Left forelimb (tissue), 1 donor: ENCODE results near the gene TPRG1L.
A peak's percentile ranks its signal among the peaks of the same experiment; 100 is the strongest.
"Not testable (repeated sequence)": the region's sequence is repeated elsewhere in the genome, so short reads cannot be mapped to it uniquely, and the experiment has no call there.

Experiments used
- DNase-seq: peaks from one replicate; pipeline ENCODE4 v3.0.0-alpha.2; 2018; ENCODE audit warnings: low spot score

The TPRG1L gene

DNA sequence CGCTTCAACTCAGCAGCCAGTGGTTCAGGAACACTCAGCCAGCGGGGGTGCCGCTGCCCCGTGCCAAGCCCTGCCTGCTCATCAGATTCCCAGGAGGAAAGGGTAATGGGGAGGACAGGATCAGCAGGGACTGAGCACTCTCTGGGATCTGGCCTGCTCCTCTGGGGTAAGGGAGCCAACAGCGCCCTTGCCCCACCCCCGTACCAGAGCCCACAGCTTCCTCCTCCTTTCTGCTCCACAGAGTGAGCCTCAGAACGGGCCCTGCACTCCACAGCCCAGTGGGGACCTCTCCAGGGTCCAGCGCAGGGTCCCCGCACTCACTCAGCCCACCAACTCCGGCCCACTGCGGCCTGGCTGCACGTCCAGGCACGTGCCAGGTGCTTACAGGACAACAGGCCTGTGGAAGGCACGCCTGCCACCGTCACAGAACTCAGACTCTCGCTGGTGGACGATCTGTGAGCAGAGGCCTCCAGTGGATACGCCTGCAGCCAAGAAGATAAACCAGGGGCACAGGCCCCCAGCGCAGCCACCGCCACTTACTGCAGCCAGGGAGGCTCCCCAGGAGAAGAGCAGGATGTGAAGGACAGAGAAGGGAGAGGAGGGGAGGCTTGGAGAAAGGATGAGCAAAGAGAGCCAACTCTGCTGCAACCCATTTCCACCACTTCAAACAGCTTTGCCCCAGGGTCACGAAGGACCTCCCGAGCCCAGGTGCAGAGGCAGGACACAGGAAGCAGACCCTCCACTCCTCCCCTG lies 15.6 kb upstream of the TPRG1L start:
- no peak for DNase-seq

DNA sequence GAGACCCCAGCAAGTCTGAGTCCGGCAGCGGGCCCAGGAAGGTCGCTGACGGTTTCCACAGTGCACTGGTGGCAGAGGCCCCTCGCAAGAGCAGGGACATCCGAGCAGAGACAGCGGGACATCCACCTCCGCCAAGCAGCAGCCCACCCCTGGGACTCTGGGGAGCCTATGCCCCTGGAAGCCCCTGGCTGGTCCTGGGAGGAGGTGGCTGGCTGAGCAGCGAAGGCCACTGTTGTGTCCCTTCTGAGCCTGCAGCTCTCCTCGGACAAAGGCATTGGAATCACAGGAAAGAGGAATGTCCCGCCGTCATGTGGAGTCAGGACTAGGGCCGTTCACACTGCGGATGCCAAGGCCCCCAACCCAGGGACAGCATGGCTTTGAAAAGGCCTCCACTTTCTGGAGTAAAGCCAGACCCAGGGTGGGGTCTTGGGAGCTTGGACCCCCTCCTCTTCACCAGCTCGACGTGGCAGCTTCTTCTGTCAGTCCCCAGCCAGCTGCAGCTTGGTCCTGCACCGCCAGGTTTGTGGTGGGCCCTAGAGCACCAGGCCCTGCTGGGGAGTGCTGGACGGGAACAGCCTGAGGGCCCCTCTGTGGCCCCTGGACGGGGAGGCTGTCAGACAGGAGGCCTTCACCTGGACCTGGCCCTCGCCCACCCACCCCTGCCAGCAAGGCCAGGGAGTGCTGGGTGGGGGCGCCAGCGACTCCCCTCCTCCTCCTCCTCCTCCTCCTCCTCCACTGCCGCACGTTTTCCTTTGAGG lies 14.9 kb upstream of the TPRG1L start:
- no peak for DNase-seq

DNA sequence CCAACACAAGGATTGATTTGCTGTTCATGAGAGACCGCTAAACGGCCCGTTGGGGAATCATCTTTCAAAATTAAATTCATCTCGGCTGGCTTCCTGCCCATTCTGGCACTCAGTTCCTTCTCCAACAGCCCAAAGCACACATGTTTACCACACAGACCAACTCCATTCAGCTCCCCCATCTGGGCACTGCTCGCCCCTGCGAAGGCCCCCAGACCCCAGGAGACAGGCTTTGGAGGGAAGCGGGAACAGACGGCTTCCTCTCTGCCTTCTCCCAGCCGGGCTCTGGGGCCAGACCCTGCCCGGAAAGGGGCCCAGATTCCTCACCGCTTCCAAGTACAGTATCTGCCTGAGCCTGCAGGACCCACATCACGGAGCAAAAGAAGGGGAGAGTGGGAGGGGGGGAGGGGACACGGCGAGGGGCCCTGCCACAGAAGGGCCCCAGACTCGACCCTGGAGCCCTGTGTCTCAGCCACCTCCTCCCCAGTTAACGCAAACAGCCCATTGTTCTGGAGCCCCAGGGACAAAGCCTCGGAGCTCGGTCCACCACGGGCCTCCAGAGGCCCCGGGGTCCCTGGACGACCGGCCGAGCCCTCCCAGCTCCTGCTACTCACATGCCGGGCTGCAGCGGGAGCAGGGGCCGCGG lies 14.2 kb upstream of the TPRG1L start:
- no peak for DNase-seq

DNA sequence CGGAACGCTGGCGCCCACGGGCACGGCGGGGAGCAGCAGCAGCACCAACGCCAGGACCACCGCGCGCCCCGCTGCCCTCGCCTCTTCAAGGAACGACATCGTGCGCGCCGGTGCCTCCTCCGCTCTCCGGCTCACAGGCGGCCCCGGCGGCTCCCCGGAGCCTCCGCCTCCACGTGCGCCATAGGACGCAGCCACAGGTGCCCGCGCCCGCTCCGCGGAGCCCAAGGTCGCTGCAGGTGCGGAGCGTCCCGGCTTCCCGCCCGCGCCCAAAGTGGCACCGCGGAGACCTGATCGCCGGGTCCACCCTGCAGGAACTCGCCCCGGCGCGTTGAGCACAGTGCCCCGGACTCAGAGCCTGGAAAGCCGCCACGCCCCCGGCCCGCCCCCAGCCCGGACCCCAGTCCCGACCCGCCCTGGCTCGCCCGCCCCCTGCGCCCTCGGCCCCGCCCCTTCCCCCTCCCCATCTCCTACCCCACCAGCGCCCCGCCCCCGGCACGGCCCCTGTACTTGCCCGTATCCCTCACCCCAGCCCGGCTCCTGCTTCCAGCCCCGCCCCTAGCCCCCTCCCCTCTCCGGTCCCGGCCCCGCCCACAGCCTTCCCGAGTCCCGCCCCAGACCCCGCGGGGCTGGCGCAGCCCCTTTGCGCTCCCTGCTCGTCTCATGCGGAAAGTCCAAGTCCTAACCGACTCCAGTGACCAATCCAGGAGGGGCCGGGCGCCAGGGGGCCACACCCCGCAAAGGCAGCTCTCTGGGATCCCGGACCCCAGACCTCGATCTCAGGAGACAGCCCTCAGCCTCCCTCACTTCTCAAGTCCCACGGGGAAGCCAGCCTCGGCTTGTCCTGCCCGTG lies 13.4 kb upstream of the TPRG1L start, which contains the start of gene MEGF6:
Gene MEGF6 (minus strand): TSS at position 339 of the 850 bp plus-strand sequence. CDS start 240 bp downstream, at position 99.
- peak; percentile 86 for DNase-seq

DNA sequence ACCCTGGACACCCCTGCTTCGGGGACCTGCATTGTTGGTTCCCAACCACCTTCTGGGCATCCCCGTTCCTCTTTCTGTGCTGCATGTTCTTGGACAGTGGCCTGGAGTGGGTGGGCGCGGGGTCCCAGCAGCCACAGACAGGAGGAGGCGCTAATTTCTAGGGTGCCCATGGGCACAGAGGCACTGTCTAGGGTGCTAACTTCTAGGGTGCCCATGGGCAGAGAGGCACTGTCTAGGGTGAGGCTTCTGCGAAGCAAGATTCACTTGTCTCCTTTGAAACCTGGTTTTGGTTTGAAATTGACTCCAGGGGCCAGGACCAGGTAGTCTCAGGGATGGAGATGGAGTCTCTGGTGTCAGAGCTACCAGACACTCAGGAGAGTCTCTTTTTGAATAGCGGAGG lies 12.7 kb upstream of the TPRG1L start:
- DNase-seq: no peak

DNA sequence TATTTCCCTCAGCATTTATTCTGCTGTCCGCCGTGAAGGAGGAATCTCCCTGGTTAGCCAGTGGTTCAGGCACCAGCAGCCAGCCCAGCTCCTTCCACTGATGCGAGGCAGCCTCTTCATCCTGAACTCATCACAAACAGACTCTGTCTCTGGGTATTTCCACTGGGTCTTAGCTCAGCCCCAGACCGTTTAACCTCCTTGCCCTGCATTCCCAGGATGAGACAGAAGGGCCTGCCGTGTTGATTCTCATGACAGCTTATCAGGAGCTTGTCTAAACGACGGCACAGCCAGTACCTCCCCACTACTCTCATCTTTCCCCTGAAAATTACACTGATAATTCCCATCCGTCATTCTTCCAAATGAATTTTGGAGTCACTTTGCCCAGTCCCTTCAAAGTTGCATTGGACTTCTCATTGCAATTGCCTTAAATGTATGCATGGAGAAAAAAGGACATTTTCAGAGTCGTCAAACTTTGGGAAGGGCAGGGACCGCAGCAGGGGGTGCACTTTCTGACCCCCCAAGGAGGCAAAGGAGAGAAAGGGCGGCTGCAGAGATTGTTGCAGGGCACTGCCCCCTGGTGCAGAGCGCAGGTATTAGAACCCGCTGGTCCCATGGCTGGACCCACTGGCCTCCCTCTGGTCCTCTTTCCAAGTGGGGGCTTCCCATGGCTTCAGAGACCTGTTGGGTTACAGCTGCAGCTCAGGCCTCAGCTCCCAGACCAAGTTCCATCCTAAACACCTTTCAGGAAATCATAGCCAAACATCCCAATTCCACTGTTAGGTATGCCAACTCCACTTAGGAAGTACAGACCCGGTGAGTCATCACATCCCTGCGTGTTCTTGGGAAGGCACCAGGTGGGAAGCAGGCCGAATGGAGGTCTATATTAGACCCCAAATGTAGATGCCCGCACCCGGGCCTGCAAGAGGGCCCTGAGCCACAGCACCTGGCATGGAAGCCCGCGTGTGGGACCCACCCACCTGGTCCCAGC lies 9.8 kb upstream of the TPRG1L start:
- no peak for DNase-seq

DNA sequence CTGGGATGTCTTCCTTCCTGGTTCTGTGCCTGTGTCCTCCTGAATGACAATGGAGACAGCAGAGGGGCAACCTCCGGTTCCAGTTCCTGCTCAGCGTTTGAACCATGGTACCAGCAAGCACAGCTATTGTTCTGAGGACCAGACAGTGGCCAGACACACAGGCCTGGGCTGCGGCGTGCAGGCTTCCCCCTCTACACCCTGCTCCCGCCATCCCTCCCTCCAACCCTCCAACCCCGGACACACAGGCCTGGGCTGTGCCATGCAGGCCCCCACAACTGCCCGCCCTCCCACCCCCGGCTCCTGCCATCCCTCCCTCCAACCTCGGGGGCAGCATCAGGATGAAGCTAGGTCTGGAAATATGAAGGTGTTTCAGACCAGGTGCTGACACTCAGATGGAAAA lies 8.0 kb upstream of the TPRG1L start:
- no peak for DNase-seq

DNA sequence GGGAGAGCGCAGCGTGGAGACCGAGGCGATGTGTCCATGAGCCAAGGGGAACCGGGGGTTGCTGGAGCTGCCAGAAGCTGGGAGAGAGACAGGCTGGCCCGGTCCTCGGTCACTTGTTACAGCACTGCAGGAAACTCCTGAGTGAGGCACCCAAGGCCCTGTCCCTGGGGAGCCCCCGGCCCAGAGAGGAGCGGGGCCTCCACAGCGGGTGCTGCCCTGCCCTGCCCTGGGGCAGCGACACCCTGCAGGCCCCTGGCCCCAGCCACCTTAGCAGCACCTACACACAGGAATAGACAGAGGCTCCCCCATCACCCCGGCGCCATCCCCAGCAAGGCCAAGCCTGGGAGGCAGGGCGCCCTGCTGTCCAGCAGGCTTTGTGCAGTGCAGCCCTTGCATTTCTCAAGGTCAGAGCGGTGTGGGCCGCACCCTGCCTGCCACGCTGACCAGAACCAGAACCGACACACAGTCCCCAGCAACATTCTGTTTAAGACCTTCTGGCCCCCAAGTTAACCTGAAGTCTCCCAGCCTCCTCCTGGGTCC lies 6.9 kb upstream of the TPRG1L start:
- DNase-seq: no peak

DNA sequence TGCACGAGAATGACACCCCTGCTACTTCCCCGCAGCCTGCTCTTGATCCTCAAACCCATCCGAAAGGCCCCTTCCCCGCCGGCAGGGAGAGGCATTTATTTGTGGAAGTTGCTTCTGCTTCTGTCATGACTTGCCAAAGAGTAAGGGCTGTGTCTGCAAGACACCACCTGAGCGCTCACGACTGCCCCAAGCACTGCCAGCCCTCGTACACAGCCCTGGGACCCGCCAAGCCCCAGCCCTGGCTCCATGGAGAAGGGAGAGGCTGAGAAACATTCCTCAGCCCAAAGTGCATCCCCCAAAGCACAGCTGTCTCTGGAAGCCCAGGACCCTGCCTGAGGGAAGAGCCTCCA lies 6.3 kb upstream of the TPRG1L start:
- DNase-seq: no peak

DNA sequence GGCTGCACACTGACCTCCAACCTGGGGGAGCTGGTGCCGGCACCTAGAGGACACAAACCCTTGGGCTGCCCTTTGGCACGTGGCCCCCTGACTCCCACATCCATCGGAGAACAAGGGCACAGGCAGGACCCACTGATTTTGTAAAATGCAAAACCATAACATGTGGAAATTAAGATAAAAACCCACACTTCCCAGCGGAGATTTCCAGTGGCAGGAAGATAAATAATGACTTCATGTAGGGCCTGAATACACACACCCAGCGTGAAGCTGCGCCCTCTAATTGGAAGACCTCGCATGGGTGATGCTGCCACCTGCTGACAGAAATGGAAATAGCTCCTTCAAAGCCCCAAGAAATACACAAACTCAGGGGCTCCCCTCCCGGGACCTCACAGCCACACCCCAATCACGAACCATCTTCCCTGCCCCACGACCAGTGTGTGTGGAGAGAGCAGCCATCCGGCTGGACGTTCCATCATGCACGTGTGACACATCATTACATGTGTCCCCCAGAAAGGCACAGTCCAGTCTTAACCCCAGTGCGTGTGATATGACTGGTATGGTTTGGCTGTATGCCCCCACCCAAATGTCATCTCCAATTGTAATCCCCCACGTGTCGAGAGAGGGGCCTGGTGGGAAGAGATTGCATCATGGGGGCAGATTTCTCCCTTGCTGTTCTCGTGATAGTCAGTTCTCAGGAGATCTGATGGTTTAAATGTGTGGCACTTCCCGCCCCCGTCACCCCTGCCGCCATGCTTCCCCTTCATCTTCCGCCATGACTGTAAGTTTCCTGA lies 5.7 kb upstream of the TPRG1L start:
- no peak for DNase-seq

DNA sequence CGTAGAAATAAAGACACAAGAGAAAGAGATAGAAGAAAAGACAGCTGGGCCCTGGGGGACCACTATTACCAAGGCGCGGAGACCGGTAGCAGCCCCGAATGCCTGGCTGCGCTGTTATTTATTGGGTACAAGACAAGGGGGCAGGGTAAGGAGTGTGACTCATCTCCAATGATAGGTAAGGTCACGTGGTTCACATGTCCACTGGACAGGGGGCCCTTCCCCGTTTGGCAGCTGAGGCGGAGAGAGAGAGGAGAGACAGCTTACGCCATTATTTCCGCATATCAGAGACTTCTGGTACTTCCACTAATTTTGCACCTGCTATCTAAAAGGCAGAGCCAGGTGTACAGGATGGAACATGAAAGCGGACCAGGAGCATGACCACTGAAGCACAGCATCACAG lies 4.1 kb upstream of the TPRG1L start:
- DNase-seq: no peak

DNA sequence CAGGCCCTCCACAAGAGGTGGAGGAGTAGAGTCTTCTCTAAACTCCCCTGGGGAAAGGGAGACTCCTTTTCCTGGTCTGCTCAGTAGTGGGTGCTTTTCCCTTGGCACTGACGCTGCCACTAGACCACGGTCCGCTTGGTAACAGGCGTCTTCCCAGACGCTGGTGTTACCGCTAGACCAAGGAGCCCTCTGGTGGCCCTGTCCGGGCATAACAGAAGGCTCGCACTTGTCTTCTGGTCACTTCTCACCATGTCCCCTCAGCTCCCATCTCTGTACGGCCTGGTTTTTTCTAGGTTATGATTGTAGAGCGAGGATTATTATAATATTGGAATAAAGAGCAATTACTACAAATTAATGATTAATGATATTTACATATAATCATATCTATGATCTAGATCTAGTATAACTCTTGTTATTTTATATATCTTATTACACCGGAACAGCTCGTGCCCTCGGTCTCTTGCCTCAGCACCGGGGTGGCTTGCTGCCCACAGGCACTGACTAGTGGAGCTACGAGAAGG lies 3.6 kb upstream of the TPRG1L start:
- DNase-seq: not testable (repeated sequence)

DNA sequence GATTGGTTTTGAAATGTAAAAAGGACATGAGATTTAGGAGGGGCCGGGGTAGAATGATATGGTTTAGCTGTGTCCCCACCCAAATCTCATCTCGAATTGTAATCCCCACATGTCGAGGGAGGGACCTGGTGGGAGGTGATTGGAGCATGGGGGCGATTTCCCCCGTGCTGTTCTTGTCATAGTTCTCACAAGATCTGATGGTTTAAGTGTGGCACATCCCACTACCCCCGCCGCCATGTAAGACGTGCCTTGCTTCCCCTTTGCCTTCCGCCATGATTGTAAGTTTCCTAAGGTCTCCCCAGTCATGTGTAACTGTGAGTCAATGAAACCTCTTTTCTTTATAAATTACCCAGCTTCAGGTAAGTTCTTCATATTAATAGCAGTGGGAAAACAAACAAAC lies 2.7 kb upstream of the TPRG1L start:
- not testable (repeated sequence) for DNase-seq

DNA sequence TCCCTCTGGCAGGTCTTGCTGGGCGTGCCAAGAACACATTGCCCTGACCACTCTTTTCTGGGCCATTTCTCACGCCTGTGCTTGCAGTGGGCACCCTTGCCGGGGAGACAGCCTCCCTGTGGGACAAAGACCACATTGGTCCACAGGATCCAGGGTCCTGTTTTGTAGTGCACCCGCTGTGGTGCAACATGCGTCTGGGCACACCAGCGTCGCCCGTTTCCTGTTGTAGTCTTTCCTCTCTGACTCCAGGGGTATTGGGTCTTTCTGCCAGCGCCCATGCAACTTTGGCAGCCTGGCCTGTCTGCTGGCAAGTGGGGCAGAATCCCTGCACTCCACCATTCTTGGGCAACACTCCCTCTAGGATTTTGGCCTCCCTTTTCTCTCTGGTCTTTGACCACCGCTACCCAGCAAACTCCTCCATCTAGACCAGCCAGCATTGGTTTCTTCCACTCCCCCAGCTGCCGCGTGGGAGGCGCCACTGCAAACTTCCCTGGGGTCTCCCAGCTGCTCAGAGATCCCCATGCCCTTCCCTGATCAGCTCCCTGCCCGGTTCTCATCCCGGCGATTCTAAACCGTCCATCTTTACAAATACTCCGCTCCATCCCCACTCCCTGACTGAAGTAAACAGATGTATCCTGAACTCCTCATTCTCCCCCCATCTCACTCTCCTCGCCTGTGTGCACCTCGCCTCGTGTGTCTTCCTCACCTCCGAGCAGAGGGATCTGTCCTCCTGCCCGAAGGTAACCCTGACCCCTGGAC lies 1.2 kb upstream of the TPRG1L start:
- DNase-seq: no peak

DNA sequence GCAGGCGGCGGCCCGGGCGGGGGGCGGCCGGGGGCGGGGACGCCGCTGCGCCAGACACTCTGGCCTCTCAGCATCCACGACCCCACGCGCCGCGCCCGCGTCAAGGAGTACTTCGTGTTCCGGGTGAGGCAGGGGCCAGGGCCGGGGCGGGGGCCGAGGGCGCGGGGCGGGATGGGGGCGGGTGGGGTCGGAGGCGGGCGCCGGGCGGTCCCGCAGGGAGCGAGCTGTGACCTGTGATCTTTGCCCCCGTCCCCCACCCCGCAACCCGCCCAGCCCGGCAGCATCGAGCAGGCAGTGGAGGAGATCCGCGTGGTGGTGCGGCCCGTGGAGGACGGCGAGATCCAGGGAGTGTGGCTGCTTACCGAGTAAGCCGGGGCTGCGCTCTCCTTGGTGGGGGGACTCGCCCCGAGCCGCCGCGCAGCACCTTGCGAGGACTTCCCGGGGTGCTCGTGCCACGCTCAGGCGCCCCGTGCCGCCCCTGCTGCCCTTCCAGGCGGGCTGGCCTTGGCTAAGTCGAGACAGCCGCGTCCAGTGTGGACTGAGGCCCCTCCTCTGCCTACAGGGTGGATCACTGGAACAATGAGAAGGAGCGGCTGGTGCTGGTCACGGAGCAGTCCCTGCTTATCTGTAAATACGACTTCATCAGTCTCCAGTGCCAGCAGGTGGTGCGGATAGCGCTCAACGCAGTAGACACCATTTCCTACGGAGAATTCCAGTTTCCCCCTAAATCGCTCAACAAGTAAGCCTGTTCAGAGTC lies 514 bp downstream of the TPRG1L start:
- no peak for DNase-seq

DNA sequence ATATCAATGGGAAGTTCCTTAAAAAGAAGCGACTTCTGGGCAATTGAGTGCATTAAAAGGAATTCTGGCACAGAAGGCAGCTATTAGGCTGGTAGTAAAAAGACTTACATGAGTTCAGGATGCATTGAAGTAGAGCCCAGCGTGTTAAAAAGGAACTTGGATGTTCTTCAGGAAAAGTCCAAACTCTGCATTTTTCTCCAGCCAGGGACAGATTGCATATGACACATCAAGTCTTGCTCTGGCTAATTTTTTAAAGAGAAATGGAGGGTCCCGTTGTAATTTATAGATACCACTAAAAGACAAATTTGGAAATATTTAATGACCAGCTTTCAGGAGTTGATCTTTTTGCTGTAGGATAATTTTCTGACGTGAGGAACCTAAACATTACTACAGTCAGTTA lies 1.2 kb downstream of the TPRG1L start:
- no peak for DNase-seq

DNA sequence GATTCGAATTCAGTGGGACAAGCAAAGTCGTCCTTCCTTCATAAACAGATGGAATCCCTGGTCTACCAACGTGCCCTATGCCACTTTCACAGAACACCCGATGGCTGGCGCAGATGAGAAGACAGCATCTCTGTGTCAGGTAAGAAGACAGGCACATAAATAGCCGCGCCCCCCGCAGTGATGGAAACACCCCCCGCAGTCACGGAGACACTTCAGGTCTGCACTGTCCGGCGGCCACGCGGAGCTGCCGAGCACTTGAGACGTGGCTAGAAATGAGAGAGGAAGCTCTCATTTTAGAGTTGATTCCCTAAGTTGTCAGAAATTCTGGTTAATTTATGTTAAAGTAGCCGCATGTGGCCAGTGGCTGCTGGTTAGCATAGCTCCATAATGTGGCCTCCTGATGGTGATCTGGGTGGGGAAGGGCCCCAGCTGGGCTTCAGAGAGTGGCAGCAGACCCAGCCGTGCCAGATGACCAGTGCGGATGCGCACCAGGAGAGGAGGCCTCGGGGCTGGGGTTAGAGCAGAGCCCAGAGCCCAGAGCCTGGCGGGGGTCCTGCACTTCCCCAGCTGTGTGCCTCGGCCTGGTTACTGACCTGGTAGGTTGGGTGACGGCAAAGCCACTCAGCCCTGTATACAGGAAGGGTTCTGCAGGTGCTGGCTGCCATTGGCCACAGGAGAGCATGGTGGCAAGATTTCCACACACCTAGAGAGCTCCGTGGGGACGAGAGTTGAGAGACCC lies 2.9 kb downstream of the TPRG1L start:
- DNase-seq: no peak
